Gastroesophageal sphincter (tissue), 4 donors: ENCODE results near the gene TP63. TPM values are rescaled to one million over a fixed set of nuclear protein-coding genes. Genes with fewer than 3 reads are reported as not detected.
"Not testable (repeated sequence)": the region's sequence is repeated elsewhere in the genome, so short reads cannot be mapped to it uniquely, and the experiment has no call there.

ENCODE experiments used
- ATAC-seq: fragments of 150-250 bp; one replicate; pipeline ENCODE4 v1.9.1; 2016; ENCODE audit warnings: mild to moderate bottlenecking, moderate library complexity
- H3K27ac ChIP-seq, 4 donors: fragments of 200-600 bp; sonication (generic) in 3 of 4; 1 replicate in 3 of 4; 2 replicates in 1 of 4; pipeline ENCODE4 v1.5.1; 2016 to 2019
- H3K27me3 ChIP-seq: fragments of 200-600 bp; sonication (generic); one replicate; pipeline ENCODE4 v1.5.1; 2019
- H3K36me3 ChIP-seq, 2 donors: fragments of 200-600 bp; sonication (generic); one replicate each; pipeline ENCODE4 v1.5.1; 2019; ENCODE audit warnings: control low read depth in 1 of 2
- H3K4me1 ChIP-seq, 3 donors: fragments of 200-600 bp; sonication (generic); 1 replicate in 2 of 3; 2 replicates in 1 of 3; pipeline ENCODE4 v1.5.1; 2016 to 2019; ENCODE audit warnings: control low read depth in 2 of 3
- H3K4me3 ChIP-seq, 2 donors: fragments of 200-600 bp; sonication (generic); one replicate each; pipeline ENCODE4 v1.5.1; 2019; ENCODE audit warnings: mild to moderate bottlenecking in 1 of 2, moderate library complexity in 1 of 2
- H3K9me3 ChIP-seq, 3 donors: fragments of 200-600 bp; sonication (generic); one replicate each; pipeline ENCODE4 v1.5.1; 2017 to 2019; ENCODE audit warnings: control low read depth in 2 of 3
- EP300 ChIP-seq: sonication (generic); formaldehyde crosslinking; IDR thresholded peaks from one replicate; pipeline ENCODE4 v1.6.1; 2017; ENCODE audit warnings: antibody characterized with exemption, mild to moderate bottlenecking
- POLR2A ChIP-seq, 2 donors: fragments of 450-650 bp; IDR thresholded peaks; one replicate each; pipeline ENCODE4 v1.6.1; 2017; ENCODE audit warnings: antibody characterized with exemption in 2 of 2, mild to moderate bottlenecking in 2 of 2, moderate library complexity in 1 of 2
- POLR2AphosphoS5 ChIP-seq: sonication (generic); formaldehyde crosslinking; IDR thresholded peaks from one replicate; pipeline ENCODE4 v1.6.1; 2017; ENCODE audit warnings: antibody characterized with exemption
- WGBS, 2 donors: methylation state at CpG; one replicate each; pipeline ENCODE4 v1.1.5; 2018; ENCODE audit warnings: low coverage in 1 of 2; 5-methylcytosine and 5-hydroxymethylcytosine counted together
- total RNA-seq, 4 donors: library from RNA; depleted of rRNA; stranded (reverse); fragments of >200 nt; gene quantifications; one replicate each; pipeline ENCODE4 v1.1.0, GENCODE V29; 2016
- TF ChIP-seq, protein P1 (sequence below), 4 experiments: fragments of 200-600 bp in 2 of 4; fragments of 450-650 bp in 2 of 4; sonication (generic) in 1 of 4; IDR thresholded peaks; one replicate each; pipeline ENCODE4 v1.5.1; 2017 to 2019; ENCODE audit warnings: antibody characterized with exemption in 4 of 4, mild to moderate bottlenecking in 2 of 4, moderate library complexity in 2 of 4

TP63 gene
- total RNA-seq, 4 donors from 2014 or later, result 0.13 to 7.4 (median 3.4) TPM; not detected in 1

DNA sequence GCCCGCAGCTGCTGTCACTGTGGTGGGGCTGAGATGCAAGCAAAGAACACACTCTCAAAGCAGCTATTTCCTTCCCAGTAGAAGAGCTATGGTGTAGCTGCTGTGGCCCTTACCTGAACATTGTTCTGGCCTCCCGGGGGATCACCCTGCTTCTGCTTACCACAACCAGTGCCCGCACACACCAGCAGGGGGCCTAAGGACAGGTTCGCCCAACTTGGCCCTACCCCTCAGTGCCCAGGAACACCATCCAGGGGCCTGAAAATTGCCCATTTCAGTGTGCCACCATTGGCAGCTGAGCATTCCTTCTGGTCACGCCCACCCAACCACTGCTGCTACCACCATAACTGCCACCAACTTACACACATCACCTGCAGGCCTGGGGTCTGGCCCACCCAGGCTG is 113.0 kb downstream of the TP63 start:
- Histone ChIP-seq H3K4me1 (no peaks in the 10 kb centered on the region), H3K27ac (no peak overlapping the region), H3K27me3 (no peaks in the 10 kb centered on the region), H3K36me3 (no peaks in the 10 kb centered on the region), H3K9me3 (peaks cover 0 to 28% (median 0%) of the 10 kb centered on the region in 3 donors), H3K4me3 (no peak overlapping the region)
- no peak for ATAC-seq
- TF ChIP-seq EP300 (no peak), POLR2A (IDR thresholded peaks at IDR 0.05) (no peak), POLR2AphosphoS5 (no peak)
- WGBS, 2 donors, result no CpG with 5 or more reads among the region's 5 CpGs

DNA sequence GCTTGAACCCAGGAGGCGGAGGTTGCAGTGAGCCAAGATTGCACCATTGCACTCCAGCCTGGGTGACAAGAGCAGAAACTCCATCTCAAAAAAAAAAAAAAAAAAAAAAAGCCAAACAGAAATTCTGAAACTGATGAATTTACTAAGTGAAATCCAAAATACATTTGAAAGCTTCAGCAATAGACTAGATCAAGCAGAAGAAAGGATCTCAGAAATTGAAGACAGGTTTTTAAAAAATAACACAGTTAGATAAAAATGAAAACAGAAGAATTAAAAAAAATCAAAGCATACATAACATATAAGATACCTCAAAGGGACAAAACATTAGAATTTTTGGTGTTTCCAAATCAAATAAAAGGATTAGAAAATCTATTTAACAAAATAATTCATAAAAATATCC is 114.4 kb downstream of the TP63 start:
- H3K27ac ChIP-seq, result no peak overlapping the region
- H3K4me3 ChIP-seq, result no peak overlapping the region
- no peak for ATAC-seq
- no peaks in the 10 kb centered on the region for H3K27me3 ChIP-seq
- no CpG with 5 or more reads among the region's 1 CpG for WGBS, 2 donors
- TF ChIP-seq, protein P1, sequence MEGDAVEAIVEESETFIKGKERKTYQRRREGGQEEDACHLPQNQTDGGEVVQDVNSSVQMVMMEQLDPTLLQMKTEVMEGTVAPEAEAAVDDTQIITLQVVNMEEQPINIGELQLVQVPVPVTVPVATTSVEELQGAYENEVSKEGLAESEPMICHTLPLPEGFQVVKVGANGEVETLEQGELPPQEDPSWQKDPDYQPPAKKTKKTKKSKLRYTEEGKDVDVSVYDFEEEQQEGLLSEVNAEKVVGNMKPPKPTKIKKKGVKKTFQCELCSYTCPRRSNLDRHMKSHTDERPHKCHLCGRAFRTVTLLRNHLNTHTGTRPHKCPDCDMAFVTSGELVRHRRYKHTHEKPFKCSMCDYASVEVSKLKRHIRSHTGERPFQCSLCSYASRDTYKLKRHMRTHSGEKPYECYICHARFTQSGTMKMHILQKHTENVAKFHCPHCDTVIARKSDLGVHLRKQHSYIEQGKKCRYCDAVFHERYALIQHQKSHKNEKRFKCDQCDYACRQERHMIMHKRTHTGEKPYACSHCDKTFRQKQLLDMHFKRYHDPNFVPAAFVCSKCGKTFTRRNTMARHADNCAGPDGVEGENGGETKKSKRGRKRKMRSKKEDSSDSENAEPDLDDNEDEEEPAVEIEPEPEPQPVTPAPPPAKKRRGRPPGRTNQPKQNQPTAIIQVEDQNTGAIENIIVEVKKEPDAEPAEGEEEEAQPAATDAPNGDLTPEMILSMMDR (IDR thresholded peaks at IDR 0.05), result no peak
- no peak for TF ChIP-seq EP300
- no peak for TF ChIP-seq POLR2A (IDR thresholded peaks at IDR 0.05)
- no peak for TF ChIP-seq POLR2AphosphoS5
- H3K36me3 ChIP-seq, result no peaks in the 10 kb centered on the region
- peaks cover 0 to 28% (median 0%) of the 10 kb centered on the region in 3 donors for H3K9me3 ChIP-seq
- no peaks in the 10 kb centered on the region for H3K4me1 ChIP-seq

DNA sequence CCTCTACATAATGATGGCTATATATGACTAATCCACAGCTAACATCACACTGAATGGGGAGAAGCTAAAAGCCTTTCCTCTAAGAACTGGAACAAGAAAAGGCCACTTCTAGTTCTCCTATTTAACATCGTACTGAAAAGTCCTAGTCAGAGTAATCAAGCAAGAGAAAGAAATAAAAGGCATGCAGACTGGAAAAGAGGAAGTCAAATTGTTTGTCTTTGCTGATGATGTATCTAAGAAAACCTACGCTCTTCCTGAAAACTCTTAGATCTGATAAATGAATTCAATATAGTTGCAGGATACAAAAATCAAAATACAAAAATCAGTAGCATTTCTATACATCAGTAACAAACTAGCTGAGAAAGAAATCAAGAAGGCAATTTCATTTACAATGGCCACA is 116.9 kb downstream of the TP63 start:
- peaks cover 0 to 28% (median 0%) of the 10 kb centered on the region in 3 donors for H3K9me3 ChIP-seq
- H3K27me3 ChIP-seq, result no peaks in the 10 kb centered on the region
- H3K36me3 ChIP-seq, result no peaks in the 10 kb centered on the region
- no peak overlapping the region for H3K27ac ChIP-seq
- no peak for ATAC-seq
- H3K4me1 ChIP-seq, result no peaks in the 10 kb centered on the region
- TF ChIP-seq POLR2A (IDR thresholded peaks at IDR 0.05) (no peak), EP300 (no peak), POLR2AphosphoS5 (no peak)
- TF ChIP-seq, protein P1 (IDR thresholded peaks at IDR 0.05), result no peak
- no peak overlapping the region for H3K4me3 ChIP-seq
- WGBS, 2 donors, result 56 to 77% methylated on average over 2 of the region's 2 CpGs

DNA sequence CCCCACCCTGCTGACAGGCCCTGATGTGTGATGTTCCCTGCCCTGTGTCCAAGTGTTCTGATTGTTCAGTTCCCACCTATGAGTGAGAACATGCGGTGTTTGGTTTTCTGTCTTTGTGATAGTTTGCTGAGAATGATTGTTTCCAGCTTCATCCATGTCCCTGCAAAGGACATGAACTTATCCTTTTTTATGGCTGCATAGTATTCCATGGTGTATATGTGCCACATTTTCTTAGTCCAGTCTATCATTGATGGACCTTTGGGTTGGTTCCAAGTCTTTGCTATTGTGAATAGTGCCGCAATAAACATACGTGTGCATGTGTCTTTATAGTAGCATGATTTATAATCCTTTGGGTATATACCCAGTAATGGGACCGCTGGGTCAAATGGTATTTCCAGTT is 119.8 kb downstream of the TP63 start:
- not testable (repeated sequence) for ATAC-seq, H3K27me3 ChIP-seq, H3K36me3 ChIP-seq, H3K4me3 ChIP-seq, H3K27ac ChIP-seq, H3K4me1 ChIP-seq, H3K9me3 ChIP-seq
- 92 to 97% methylated on average over 4 of the region's 4 CpGs for WGBS, 2 donors

DNA sequence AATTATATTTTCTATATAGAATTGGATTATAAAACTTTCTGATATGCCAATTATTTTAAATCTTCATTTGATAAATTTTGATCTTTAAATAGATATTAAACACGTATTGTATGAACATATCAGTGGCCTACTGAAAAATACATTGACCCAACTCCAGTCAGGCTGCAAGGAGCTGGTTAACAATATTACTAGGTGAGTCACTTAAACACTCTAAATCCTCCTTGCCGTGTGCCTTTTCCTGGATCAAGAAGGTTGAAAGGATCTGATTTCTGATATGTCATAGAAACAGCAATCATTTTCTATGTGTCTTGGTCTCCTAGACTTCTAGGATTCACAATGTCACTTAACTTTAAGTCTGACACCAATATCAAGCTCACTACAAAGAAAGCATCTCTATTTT is 123.2 kb downstream of the TP63 start:
- 71 to 75% methylated on average over 2 of the region's 2 CpGs for WGBS, 2 donors
- no peaks in the 10 kb centered on the region for H3K36me3 ChIP-seq
- no peaks in the 10 kb centered on the region for H3K27me3 ChIP-seq
- ATAC-seq, result no peak
- H3K9me3 ChIP-seq, result no peaks in the 10 kb centered on the region
- no peak overlapping the region for H3K27ac ChIP-seq
- no peak overlapping the region for H3K4me3 ChIP-seq
- TF ChIP-seq POLR2AphosphoS5 (no peak), EP300 (no peak), POLR2A (IDR thresholded peaks at IDR 0.05) (no peak)
- TF ChIP-seq, protein P1 (IDR thresholded peaks at IDR 0.05), result no peak
- H3K4me1 ChIP-seq, result no peaks in the 10 kb centered on the region

DNA sequence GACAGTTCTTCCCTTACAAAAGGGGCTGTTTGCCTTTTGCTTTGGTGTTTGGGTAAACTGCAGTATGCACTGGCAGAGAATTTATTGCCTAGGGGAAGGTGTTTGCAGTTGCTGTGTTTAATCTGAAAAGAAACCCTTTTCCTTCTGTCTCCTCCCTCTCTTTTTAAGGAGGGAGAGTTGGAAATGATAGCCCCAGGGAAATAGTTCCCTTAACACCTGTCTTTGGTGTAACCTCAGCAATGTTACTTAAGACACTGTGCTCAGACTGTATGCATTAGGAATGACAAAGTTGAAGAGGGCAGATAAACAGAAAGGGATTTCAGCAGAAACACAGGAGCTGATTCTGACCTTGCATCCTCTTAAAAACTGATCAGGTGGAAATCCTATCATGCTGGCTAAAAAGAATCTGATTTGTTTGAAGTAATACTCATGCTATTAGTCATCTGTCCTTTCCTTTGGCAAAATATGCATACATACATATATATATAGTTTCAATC is 125.4 kb downstream of the TP63 start:
- no peak overlapping the region for H3K27ac ChIP-seq
- H3K4me3 ChIP-seq, result no peak overlapping the region
- no peaks in the 10 kb centered on the region for H3K9me3 ChIP-seq
- no peaks in the 10 kb centered on the region for H3K36me3 ChIP-seq
- H3K4me1 ChIP-seq, result no peaks in the 10 kb centered on the region
- no peak for ATAC-seq
- no peak for TF ChIP-seq EP300
- TF ChIP-seq POLR2A (IDR thresholded peaks at IDR 0.05), result no peak
- TF ChIP-seq, protein P1 (IDR thresholded peaks at IDR 0.05), result no peak
- H3K27me3 ChIP-seq, result no peaks in the 10 kb centered on the region
